Astrocyte (in vitro differentiated cells and primary cell): Measurements from ENCODE around the gene LRGUK.

Experiments used
- EZH2 ChIP-seq: IDR thresholded peaks from 2 replicates; pipeline ENCODE4 v1.6.1; 2012; ENCODE audit warnings: mild to moderate bottlenecking, low read length, inconsistent platforms; ENCODE audit not compliant: insufficient read depth
- TF ChIP-seq, protein P1 (sequence below): IDR thresholded peaks from 2 replicates; pipeline ENCODE4 v1.5.1; 2011; ENCODE audit warnings: low read depth, mild to moderate bottlenecking, inconsistent platforms, low read length, moderate library complexity; ENCODE audit not compliant: insufficient read depth

DNA sequence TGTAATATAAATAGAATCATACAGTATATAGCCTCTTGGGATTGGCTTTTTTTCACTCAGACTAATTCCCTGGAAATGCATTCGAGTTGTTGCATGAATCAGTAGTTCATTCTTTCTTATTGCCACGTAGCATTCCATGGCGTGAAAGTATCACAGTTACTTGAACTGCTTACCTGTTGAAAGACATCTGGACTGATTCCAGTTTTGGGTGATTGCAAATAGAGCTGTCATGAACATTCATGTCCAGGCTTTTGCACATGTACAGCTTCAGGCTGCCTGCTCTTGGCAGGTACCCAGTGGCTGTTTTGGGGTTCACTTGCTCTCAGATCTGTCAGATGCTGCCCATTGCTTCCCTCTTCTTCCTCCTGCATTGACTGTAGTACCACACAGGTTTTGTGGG is 54.9 kb downstream of the LRGUK start:
- TF ChIP-seq, protein P1, sequence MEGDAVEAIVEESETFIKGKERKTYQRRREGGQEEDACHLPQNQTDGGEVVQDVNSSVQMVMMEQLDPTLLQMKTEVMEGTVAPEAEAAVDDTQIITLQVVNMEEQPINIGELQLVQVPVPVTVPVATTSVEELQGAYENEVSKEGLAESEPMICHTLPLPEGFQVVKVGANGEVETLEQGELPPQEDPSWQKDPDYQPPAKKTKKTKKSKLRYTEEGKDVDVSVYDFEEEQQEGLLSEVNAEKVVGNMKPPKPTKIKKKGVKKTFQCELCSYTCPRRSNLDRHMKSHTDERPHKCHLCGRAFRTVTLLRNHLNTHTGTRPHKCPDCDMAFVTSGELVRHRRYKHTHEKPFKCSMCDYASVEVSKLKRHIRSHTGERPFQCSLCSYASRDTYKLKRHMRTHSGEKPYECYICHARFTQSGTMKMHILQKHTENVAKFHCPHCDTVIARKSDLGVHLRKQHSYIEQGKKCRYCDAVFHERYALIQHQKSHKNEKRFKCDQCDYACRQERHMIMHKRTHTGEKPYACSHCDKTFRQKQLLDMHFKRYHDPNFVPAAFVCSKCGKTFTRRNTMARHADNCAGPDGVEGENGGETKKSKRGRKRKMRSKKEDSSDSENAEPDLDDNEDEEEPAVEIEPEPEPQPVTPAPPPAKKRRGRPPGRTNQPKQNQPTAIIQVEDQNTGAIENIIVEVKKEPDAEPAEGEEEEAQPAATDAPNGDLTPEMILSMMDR: no peak
- TF ChIP-seq EZH2: no peak
